ENCODE measurements around the gene PHACTR1. TPM values are rescaled to one million over a fixed set of nuclear protein-coding genes. Genes with fewer than 3 reads are reported as not detected.

Gene PHACTR1
- polyA plus RNA-seq, 2 of the 4 experiments (the other 2 are of a cell fraction), result not detected

- no peak overlapping the region for H3K4me3 ChIP-seq
- no peak for ATAC-seq
- no peaks in the 10 kb centered on the region for H3K9me3 ChIP-seq
- no peak for FAIRE-seq
- H3K4me1 ChIP-seq, result no peaks in the 10 kb centered on the region
- no peak overlapping the region for H3K4me2 ChIP-seq
- POLR2A ChIA-PET, result no interaction called here
- H3K27ac ChIP-seq, result no peak overlapping the region
- TF ChIP-seq HOXB5 (CRISPR knock-in tag; IDR thresholded peaks at IDR 0.05) (no peak), CBX8 (IDR thresholded peaks at IDR 0.05) (no peak)
- CTCF ChIA-PET, result no interaction called here
- no peak for DNase-seq (ENCODE audit: low read depth in 1 of 2, low spot score in 1 of 2)
Measured at GRCh38 chr6:13098006-13098405, 381.4 kb downstream of the PHACTR1 start.

GRCh38 chr6:13098793-13099570 is 382.4 kb downstream of the PHACTR1 start:
- H3K27ac ChIP-seq, result no peak overlapping the region
- DNase-seq (ENCODE audit: low read depth in 1 of 2, low spot score in 1 of 2) (no peak), ATAC-seq (no peak), FAIRE-seq (no peak)
- TF ChIP-seq RARB (CRISPR knock-in tag; IDR thresholded peaks at IDR 0.05), result no peak
- no peak for TF ChIP-seq ESRRA (IDR thresholded peaks at IDR 0.05; ENCODE audit: borderline replicate concordance, low read length)
- no peak for TF ChIP-seq PHF8 (IDR thresholded peaks at IDR 0.05; ENCODE audit: borderline replicate concordance, low read depth)
- TF ChIP-seq ATOH8 (CRISPR knock-in tag; IDR thresholded peaks at IDR 0.05; ENCODE audit: low read depth), result no peak
- no peak for TF ChIP-seq MAZ (IDR thresholded peaks at IDR 0.05; ENCODE audit: borderline replicate concordance, low read depth, low read length)
- TF ChIP-seq RCOR1 (IDR thresholded peaks at IDR 0.05; ENCODE audit: low read depth, low read length), result no peak
- no peak for TF ChIP-seq ELK1 (IDR thresholded peaks at IDR 0.05; ENCODE audit: low read depth, low read length)
- no peak for TF ChIP-seq POLR2AphosphoS2 (conservative IDR thresholded peaks at IDR 0.05; ENCODE audit: low read length)
- no peak for TF ChIP-seq RNF2 (IDR thresholded peaks at IDR 0.05; ENCODE audit: borderline replicate concordance, low read depth)
- WGBS (ENCODE audit: missing lambda C conversion rate), result 28% methylated on average over 5 of the region's 5 CpGs
- H3K9me3 ChIP-seq, result no peaks in the 10 kb centered on the region
- no peaks in the 10 kb centered on the region for H3K4me1 ChIP-seq
- CTCF ChIA-PET, result no interaction called here
- POLR2A ChIA-PET, result no interaction called here
- H3K4me2 ChIP-seq, result no peak overlapping the region
- H3K4me3 ChIP-seq, result no peak overlapping the region

GRCh38 chr6:13099771-13100170 is 383.2 kb downstream of the PHACTR1 start:
- Histone ChIP-seq H3K4me2 (no peak overlapping the region), H3K4me1 (no peaks in the 10 kb centered on the region), H3K4me3 (no peak overlapping the region), H3K9me3 (no peaks in the 10 kb centered on the region), H3K27ac (no peak overlapping the region)
- no peak for FAIRE-seq
- no peak for DNase-seq (ENCODE audit: low read depth in 1 of 2, low spot score in 1 of 2)
- ATAC-seq, result no peak
- POLR2A ChIA-PET, result no interaction called here
- TF ChIP-seq RNF2 (IDR thresholded peaks at IDR 0.05; ENCODE audit: borderline replicate concordance, low read depth) (no peak), MAZ (IDR thresholded peaks at IDR 0.05; ENCODE audit: borderline replicate concordance, low read depth, low read length) (no peak), USF2 (IDR thresholded peaks at IDR 0.05) (no peak), ZC3H11A (IDR thresholded peaks at IDR 0.05) (no peak), ZSCAN20 (CRISPR knock-in tag; IDR thresholded peaks at IDR 0.05) (no peak), KDM5A (IDR thresholded peaks at IDR 0.05) (no peak), FOSL2 (IDR thresholded peaks at IDR 0.05) (no peak), FOSL2 (CRISPR knock-in tag; IDR thresholded peaks at IDR 0.05) (no peak), PBX3 (IDR thresholded peaks at IDR 0.05) (no peak), REST (IDR thresholded peaks at IDR 0.05) (no peak)
- CTCF ChIA-PET, result no interaction called here

Data from A549 (cell line).